ENCODE data around the gene EVPL. TPM values are rescaled to one million over a fixed set of nuclear protein-coding genes. Genes with fewer than 3 reads are reported as not detected.

Gene EVPL
- total RNA-seq, 1 experiment from 2014 or later, result 1.3 TPM

- TF ChIP-seq ARID4B (CRISPR knock-in tag; IDR thresholded peaks at IDR 0.05; ENCODE audit: borderline replicate concordance) (no peak; the same call in 1 of the 2 replicates), CDX4 (CRISPR knock-in tag; IDR thresholded peaks at IDR 0.05; ENCODE audit: borderline replicate concordance) (no peak), PRDM15 (CRISPR knock-in tag; IDR thresholded peaks at IDR 0.05) (no peak), ZNF671 (CRISPR knock-in tag; IDR thresholded peaks at IDR 0.05) (no peak), IRF2 (CRISPR knock-in tag; IDR thresholded peaks at IDR 0.05; ENCODE audit: borderline replicate concordance, low read depth) (no peak), ZNF138 (CRISPR knock-in tag; conservative IDR thresholded peaks at IDR 0.05) (no peak), NFYB (CRISPR knock-in tag; conservative IDR thresholded peaks at IDR 0.05; ENCODE audit: low read depth) (no peak), ZNF416 (CRISPR knock-in tag; IDR thresholded peaks at IDR 0.05) (no peak)
- TF ChIP-seq, protein P1, sequence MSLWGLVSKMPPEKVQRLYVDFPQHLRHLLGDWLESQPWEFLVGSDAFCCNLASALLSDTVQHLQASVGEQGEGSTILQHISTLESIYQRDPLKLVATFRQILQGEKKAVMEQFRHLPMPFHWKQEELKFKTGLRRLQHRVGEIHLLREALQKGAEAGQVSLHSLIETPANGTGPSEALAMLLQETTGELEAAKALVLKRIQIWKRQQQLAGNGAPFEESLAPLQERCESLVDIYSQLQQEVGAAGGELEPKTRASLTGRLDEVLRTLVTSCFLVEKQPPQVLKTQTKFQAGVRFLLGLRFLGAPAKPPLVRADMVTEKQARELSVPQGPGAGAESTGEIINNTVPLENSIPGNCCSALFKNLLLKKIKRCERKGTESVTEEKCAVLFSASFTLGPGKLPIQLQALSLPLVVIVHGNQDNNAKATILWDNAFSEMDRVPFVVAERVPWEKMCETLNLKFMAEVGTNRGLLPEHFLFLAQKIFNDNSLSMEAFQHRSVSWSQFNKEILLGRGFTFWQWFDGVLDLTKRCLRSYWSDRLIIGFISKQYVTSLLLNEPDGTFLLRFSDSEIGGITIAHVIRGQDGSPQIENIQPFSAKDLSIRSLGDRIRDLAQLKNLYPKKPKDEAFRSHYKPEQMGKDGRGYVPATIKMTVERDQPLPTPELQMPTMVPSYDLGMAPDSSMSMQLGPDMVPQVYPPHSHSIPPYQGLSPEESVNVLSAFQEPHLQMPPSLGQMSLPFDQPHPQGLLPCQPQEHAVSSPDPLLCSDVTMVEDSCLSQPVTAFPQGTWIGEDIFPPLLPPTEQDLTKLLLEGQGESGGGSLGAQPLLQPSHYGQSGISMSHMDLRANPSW (CRISPR knock-in tag; conservative IDR thresholded peaks at IDR 0.05; ENCODE audit: low read depth), result no peak
- TF ChIP-seq, protein P2, sequence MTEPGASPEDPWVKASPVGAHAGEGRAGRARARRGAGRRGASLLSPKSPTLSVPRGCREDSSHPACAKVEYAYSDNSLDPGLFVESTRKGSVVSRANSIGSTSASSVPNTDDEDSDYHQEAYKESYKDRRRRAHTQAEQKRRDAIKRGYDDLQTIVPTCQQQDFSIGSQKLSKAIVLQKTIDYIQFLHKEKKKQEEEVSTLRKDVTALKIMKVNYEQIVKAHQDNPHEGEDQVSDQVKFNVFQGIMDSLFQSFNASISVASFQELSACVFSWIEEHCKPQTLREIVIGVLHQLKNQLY (CRISPR knock-in tag; IDR thresholded peaks at IDR 0.05), result no peak
- TF ChIP-seq, protein P3, sequence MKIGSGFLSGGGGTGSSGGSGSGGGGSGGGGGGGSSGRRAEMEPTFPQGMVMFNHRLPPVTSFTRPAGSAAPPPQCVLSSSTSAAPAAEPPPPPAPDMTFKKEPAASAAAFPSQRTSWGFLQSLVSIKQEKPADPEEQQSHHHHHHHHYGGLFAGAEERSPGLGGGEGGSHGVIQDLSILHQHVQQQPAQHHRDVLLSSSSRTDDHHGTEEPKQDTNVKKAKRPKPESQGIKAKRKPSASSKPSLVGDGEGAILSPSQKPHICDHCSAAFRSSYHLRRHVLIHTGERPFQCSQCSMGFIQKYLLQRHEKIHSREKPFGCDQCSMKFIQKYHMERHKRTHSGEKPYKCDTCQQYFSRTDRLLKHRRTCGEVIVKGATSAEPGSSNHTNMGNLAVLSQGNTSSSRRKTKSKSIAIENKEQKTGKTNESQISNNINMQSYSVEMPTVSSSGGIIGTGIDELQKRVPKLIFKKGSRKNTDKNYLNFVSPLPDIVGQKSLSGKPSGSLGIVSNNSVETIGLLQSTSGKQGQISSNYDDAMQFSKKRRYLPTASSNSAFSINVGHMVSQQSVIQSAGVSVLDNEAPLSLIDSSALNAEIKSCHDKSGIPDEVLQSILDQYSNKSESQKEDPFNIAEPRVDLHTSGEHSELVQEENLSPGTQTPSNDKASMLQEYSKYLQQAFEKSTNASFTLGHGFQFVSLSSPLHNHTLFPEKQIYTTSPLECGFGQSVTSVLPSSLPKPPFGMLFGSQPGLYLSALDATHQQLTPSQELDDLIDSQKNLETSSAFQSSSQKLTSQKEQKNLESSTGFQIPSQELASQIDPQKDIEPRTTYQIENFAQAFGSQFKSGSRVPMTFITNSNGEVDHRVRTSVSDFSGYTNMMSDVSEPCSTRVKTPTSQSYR (CRISPR knock-in tag; IDR thresholded peaks at IDR 0.05), result no peak
These were observed 12.8 kb downstream of the EVPL start (continued) for GRCh38 chr17:76014100-76014924.

Data from WTC11 (cell line).